Colon (tissue), 2 donors: Measurements from ENCODE around the gene UNC13B.
"Not testable (repeated sequence)": the region's sequence is repeated elsewhere in the genome, so short reads cannot be mapped to it uniquely, and the experiment has no call there.

Experiments used
- FAIRE-seq: peaks from 2 replicates; lab custom pipeline; 2012; peaks lifted over from hg19 to GRCh38; lab: Jason Lieb, UNC
- donor health status: control.
- donor health status: control.

Gene UNC13B

DNA sequence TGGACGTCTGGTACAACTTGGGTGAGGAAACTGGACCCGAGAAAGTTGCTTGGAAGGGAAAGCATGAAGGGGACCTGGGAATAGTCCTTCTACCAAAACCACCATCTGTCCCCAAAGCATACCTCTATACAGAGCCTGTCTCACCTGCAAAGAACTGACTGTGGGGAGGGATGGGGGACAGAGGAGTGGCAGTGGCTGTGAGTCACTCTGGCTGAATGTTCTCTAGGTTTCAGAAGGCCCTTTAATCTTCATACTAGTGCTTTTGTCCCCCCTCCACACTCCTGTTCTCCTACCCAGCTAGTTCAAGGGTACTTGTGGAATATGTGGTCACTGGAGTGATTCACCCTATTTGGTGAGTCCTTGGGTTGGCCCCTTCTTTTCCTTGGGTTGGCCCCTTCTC lies 218.8 kb downstream of the UNC13B start:
- no peak for FAIRE-seq

GRCh38 chr9:35385042-35385441 lies 223.2 kb downstream of the UNC13B start:
- FAIRE-seq = no peak

DNA sequence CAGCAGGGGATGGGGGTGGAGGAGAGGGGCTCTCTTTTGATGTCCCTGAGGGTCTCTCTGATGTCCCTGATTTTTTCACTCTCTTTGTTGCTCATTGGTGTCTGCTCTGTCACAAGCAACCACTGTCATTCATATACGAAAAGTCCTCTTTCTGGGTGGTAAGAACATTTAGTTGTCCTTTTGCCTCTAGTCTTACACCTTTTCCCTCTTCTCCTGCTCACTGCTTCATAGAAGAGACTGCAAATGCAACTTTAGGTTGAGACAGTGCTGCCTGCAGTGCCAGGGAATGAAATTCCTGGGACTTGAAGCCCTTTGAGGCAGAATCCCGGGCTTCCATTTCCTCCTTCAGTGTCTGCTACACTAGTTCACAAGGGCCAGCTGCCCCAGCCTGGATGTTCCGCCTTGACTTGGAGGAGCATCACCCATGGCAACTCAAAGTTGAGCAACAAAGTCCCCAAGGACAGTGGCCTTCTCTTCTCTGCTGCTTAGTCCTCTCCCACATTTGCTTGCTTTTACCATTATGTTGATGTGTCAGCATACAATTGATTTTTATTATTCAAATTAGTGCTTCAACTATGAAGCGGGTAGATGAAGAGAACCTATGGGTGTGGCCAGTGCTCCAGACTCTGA lies 233.4 kb downstream of the UNC13B start:
- FAIRE-seq = no peak

DNA sequence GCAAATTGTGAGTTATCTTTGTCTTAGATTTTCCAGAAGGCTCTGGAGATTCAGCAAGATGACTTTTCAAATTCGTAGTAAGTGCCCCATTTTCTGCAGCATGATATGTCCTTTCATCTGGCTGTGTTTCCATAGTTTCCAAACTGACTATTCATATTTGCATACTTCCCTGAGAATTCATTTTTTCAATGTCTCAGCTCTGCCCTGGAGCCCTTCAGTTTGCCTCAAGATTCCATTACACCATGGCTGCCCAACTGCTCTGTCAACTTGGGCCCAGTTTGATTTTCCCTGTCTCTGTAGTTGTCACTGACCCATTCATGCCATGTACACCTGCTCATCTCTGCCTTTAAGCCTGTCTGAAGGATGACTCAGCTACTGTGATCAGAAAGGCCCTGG lies 233.9 kb downstream of the UNC13B start:
- no peak for FAIRE-seq

GRCh38 chr9:35396560-35397215 lies 234.9 kb downstream of the UNC13B start:
- no peak for FAIRE-seq

DNA sequence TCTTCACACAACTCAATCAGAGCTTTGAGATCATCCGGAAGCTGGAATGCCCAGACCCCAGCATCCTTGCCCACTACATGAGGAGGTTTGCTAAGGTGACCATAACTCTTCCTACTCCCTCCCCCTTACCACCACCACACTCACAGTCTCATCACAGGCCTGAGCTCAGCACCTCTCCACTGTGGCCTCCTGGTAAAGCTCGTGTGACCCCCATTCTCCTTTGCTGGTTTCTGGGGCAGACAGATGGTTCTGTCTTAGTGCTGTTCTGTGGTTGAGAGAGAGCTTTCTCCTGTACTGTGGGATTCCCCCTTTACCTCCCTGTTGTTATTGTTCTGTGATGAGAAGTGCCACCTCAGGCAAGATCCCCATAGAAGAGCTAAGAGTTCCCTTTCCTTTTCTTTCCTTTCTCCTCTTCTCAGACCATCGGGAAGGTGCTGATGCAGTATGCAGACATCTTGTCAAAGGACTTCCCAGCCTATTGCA lies 235.4 kb downstream of the UNC13B start:
- FAIRE-seq = no peak

DNA sequence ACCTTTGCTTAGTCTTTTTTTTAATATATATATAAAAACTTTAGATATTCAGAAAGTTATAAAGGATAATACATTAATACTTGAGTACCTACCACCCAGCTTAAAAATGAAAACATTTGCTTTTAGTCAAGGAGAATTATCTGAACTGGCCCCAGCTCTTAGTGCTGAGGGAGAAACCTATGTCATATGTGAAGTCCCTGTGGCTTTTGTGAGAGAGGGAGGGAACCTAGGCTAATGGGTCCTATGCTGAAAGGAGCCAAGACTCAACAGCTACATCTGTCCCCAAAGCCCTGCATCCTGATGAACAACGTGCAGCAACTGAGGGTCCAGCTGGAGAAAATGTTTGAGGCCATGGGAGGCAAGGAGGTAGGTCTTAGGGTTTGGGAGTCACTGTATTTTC lies 236.1 kb downstream of the UNC13B start:
- no peak for FAIRE-seq

GRCh38 chr9:35398651-35399335 lies 237.0 kb downstream of the UNC13B start:
- no peak for FAIRE-seq

DNA sequence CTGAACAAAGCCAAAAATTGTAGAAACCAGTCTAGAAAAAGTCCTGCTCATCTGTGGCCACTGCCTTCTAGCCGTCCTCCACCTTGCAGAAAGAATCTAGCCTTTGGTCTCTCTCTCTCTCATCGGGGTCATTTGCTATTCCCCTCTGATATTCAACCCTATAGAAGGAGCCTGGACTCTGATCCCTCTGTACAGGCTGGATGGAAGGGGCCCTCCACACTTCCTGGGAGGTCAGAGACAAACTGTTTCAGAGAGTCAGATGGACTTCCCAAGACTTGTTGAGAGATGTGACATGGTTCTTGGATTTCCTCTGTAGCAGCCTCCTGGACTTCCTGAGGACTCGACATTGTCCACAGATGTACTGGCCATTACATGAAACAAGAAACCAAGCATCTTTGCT lies 243.1 kb downstream of the UNC13B start:
- no peak for FAIRE-seq

DNA sequence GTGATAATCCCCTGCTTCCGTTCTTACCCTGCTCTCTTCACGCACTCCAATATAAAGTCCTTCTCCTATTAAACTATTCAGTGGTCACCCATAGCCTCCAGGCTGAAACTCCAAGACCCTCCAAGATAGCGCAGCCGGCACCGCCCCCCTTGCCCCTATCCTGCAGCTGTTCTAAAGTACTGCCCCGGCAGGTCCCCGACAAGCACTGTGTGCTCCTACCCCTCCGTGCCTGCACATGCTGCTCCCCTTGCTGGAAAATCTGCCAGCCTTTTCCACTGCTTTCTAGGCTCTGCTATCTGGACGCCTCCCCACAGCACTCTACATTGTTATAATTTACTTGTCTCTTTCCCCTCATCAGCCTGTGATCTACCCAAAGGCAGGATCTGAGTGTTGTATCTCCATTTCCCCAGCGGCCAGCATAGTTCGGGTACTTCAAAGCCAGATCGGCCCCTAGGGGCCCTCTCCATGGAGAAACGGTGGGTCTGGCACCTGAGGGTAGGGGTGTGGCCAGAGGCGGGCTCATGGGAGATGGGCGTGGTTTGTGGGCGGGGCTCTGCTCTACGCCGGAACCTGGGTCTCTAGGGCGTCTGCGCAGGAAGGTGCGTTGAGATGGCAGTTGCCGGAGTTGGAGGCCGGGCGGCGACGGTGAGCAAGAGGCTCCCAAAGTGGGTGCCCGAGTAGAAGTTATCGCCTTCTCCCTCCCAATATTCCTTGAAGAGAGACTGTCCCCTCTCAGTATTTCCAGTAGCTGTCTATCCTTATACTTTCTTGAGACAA lies 244.6 kb downstream of the UNC13B start:
- no peak for FAIRE-seq

DNA sequence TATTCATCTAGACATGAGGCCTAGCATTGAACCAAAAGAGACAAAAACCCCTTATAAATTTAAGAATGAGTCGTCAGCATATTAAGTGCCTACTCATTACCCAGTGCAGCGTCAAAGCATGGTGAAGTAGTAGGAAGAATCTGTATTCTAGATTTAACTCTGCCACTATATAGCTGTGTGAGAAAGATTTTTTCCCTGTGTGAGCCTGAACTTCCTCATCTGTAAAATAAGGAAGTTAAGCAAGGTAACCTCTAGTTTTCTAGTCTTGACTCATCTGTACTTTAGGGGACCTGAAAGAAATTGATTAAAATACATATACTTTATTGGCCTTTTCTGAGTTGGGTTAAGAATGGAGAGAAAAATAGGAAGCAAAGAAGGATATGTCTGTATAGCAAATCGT lies 246.0 kb downstream of the UNC13B start:
- FAIRE-seq = no peak

DNA sequence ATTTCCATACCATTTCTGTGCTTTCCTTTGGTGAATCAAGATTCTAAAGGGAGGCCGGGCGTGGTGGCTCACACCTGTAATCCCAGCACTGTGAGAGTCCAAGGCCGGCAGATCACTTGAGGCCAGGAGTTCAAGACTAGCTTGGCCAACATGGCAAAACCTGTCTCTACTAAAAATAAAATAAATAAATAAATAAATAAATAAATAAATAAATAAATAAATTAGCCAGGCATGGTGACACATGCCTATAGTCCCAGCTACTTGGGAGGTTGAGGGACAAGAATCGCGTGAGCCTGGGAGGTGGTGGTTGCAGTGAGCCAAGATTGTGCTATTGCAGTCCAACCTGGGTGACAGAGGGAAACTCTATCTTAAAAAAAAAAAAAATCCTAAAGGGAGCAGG lies 247.6 kb downstream of the UNC13B start:
- not testable (repeated sequence) for FAIRE-seq

DNA sequence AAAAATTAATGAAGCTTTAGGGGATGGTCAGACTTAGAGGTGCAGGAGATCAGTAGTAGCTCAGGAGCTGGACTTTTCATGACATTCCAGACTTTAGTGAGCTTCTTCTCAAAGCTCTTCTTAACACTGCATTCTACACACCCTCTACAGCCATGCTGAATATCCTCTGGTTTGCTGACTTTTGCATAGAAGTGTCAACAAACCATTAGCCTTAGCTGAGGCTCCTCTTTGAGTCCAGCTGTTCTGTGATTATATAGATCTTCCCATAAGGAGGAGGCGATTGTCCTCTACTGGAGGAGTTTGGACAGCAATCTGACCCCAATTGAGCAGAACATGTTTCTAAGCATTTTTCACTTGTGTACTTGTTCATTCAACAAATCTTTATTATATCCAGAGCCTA lies 253.1 kb downstream of the UNC13B start:
- FAIRE-seq = no peak

DNA sequence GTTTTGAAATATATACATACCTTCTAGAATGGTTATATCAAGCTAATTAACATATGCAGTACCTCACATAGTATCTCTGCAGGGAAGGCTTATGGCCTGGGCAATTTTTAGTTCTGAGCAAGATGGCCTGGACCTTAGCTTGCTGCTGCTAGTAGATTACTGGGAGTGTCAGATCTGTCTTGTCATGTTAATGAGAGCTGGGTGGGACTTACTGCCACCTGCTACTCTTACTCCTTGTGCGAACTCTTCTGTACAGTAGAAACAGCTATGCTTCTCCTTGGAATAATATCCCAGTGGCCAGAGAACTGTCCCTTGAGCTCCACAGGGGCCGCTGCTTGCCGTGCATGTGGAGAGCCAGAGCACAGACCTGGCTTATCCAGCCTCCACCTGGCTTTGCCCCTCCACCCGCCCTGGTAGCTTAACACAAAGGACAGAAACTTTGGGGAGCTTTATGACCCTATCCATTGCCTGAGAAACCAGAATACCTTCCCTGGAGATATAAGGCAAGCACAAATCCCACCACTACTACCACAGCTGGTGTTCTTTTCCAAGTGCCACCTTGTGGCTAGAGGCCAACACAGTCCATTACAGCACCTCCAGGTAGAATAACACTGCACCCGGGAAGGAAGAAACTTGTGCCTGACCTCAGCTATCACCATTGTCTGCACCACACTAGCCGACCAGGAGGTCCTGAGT lies 253.7 kb downstream of the UNC13B start:
- no peak for FAIRE-seq

DNA sequence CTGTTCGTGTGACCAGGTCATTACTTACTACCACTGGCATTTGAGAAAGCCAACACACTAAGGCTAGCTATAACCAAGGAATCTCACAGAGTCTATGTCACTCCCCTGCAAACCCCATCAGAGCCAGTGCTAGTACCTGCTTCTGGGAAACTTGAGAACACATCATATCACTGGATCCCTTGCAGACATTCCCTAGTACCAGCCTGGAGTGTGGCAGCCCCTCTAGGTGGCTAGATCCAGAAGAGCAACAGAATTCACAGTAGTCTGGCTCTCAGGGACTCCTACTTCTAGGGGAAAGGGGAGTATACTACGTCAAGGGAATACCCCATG lies 254.3 kb downstream of the UNC13B start:
- FAIRE-seq = no peak

- no peak for FAIRE-seq
These were observed 260.5 kb downstream of the UNC13B start for GRCh38 chr9:35422346-35422745.

- no peak for FAIRE-seq
These were observed 260.9 kb downstream of the UNC13B start for GRCh38 chr9:35422753-35423152.

GRCh38 chr9:35423499-35423898 lies 261.7 kb downstream of the UNC13B start:
- FAIRE-seq = no peak

DNA sequence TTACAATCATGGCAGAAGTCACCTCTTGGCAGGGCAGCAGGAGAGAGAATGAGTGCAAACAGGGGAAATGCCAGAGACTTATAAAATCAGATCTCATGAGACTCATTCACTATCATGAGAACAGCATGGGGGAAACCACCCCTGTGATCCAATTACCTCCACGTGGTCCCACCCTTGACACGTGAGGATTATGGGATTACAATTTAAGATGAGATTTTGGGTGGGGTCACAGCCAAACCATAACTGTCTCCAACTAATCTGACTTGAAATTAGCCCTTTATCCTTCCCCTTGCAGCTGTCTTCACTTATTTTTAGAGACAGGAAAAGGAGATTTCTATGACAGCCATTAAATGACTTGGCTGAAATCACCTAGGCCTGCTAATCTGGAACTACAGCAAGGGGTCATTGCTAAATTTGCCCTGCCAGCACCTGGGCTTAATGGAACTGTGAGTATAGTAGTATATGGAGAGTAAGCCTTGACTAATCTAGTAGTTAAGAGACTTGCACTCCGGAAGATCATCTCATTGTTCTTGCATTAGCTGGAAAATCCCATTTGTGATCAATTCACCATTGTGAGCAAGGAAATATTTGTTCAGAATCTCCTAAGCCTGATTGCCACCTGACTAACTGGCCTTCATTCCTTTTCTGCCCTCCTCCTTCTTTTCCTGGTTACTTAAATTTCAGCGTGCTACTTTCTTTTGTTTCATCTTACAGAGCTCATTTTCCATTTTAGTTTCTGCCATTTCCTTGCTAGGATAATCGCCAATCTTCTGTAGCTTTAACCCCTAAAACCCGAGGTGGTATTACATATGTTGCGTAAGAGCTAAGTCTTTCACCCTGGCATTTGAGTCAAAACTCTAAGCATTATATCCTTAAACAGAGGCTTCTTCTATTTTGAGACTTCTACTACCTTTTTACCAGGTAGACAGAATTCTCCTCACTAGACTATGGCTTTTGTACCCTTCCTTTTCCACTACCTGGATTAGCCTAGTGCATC lies 262.8 kb downstream of the UNC13B start:
- no peak for FAIRE-seq

- FAIRE-seq = no peak
These were observed 264.8 kb downstream of the UNC13B start for GRCh38 chr9:35426627-35427026.

- no peak for FAIRE-seq
These were observed 269.7 kb downstream of the UNC13B start for GRCh38 chr9:35431467-35431866.
